NOMO-1 treated with dmso at 0.1 percent for 144 hours (cell line): Measurements from ENCODE around the gene ZNF22.
A peak's percentile ranks its signal among the peaks of the same experiment; 100 is the strongest.

Source experiments
- DNase-seq: peaks from one replicate; lab custom pipeline; 2025; ENCODE audit not compliant: unreplicated experiment; lab: John Stamatoyannopoulos, UW

Gene ZNF22

DNA sequence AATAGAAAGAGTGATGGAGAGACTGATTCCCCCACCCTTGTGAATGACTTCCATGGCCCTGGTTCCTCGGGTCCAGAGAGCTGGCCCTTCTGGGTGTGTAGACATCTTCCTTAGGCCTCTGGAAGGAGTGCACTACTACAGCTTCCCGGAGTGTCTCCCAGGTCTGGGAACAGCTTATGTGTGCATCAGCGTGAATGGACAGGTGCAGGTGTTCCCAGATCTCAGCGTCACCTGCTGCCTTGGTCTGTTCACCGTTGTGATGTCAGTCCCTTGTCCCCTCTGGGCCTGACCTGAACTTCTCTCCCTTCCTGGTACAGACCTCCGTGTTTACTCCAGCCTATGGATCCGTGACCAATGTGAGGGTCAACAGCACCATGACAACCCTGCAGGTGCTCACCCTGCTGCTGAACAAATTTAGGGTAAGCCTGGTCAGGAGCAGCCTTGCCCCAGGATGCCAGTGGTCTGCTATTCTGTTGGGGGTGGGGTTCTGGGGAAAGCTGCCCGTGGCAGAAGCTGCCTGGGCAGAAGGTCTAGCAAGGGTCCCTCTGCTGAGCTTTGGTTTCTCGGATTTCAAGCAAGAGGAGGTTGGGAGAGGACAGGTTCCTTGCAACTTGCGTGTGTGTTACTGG lies 11.7 kb upstream of the ZNF22 start:
- no peak for DNase-seq

DNA sequence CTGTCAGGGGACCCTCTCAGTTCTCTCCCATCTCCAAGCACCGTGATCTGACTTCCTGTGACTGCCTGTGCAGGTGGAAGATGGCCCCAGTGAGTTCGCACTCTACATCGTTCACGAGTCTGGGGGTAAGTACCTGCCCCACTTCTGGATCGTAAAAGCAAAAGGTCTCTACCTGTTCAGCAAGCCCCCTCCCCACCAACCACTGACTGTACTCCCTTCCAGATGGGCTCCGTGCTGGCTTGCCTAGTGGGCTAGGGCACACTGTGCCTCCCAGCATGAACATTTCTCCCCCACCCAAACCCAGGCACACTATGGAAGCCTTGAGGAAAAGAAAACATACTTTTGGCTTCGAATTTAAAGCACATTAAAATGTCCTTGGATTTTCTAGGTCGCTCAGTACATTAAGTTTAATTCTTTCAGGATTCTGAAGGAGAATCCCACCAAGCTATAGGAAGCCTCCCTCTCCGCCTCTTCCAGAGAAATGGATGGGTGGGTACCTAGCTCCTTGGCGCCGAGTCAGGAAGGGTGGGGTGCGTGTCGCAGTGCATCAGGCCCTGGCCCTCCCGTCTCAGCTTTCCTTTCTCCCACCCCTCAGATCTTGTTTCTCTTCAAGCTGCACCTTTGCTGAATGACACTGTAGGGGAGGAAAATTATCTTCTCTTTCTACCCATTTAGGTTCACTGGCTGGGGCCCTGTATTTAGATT lies 11.0 kb upstream of the ZNF22 start:
- no peak for DNase-seq

DNA sequence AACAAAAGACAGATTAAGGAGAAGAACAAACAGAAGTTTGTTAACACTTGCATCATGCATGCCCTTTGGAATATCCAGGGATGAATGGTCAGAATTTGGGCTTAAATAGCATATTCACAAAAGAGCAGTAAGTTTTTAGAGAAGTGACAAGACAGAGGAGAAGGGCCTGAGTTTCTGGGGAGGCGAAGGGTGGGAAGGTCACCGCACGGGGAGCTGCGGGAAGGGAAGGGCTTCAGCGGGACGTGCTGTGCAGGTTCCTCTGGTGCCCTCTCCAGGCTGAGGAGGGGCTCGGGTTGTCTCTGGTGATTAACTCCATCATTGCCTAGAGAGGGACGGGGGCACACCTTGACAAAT lies 10.4 kb upstream of the ZNF22 start:
- no peak for DNase-seq

DNA sequence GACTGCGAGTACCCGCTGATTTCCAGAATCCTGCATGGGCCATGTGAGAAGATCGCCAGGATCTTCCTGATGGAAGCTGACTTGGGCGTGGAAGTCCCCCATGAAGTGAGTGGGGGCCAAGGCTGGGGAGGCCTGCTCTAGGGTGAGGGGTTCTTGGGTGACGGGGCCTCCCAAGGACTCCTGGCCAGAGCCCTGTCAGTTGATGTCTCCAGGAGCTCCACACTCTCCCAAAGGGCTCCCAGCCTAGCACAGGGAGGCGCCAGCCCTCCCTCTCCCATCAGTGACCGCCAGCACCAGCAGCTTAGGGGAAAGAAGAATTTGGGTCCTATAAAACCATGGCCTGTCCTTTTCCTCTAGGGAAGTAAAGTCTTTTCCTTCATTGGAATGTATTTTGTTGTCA lies 9.8 kb upstream of the ZNF22 start:
- no peak for DNase-seq

DNA sequence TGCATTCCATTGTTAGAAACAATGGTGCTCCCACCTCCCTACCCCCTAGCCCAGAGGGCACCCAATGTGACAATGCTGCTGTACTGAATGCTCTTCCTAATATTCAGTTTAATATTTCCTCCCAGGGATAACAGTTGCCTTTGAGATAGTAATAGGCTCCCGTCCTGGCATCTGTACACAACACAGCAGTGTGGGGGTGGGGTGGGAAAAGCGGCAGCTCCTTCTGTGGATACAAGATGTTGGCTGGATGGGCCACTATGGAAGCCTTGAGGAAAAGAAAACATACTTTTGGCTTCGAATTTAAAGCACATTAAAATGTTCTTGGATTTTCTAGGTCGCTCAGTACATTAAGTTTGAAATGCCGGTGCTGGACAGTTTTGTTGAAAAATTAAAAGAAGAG lies 9.2 kb upstream of the ZNF22 start:
- DNase-seq, result no peak

DNA sequence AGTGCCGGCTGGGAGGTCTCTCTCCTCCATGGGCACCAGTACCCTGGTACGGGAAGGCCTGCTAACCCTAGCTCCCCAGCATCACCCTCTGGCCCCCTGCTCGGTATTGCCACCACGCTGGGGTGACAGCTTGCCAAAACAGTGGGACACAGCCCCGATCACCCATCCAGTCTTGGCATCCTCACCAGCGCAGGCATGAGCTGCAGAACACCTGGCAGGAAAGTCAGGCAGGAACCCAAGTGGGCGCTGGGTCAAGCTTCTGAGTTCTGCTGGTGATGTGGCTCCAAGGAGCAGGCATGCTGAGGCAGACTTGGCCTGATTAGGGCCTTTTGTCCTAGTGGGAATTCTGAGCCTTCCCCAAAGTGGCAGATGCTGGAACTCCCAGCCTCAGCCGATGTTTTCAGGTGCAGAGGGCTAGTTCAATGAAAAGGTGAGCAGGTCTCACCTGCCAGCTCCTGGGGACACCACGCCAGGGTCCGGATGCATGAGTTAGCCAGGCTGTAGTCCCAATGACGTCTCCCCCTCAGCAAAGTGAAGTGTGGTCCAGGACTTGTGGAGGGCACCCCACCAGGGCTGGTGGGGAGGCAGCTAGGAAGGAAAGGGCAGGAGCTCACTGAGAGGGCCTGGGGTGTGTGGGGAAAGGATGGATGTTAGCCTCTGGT lies 8.5 kb upstream of the ZNF22 start:
- DNase-seq, result no peak

DNA sequence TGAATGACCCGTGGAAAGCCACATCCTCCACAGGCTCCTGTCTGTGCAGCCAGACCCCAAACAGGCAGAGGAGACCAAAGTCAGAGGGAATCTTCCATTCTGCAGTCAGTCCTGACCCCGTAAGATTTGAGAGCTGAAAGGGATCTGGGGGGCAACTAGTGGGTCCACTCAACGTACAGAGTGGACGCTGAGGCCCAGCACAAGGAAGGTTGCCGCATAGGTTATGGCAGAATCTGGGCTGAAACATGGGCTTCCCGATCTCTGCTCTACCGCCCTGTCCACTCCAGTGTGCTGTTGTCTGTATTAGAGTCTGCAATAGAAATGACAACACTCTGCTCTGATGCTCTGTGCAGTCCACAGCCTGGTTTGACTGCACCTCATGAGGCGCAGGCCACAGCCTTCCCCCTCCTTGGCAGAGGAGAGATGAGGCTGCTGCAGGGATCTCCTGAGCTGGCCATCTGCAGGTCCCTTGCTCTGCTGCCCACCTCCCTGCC lies 7.9 kb upstream of the ZNF22 start:
- DNase-seq, result no peak

DNA sequence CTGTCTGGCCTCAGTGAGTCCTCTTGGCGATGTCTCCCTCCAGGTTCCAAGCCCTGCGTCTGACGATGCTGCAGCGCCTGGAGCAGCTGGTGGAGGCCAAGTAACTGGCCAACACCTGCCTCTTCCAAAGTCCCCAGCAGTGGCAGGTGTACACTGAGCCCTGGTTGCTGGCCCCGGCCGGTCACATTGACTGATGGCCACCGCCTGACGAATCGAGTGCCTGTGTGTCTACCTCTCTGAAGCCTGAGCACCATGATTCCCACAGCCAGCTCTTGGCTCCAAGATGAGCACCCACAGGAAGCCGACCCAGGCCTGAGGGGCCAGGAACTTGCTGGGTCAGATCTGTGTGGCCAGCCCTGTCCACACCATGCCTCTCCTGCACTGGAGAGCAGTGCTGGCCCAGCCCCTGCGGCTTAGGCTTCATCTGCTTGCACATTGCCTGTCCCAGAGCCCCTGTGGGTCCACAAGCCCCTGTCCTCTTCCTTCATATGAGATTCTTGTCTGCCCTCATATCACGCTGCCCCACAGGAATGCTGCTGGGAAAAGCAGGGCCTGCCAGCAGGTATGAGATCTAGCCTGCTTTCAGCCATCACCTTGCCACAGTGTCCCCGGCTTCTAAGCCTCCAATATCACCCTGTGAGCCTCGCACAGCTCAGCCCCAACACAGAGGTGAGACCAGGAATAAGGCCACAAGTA lies 7.3 kb upstream of the ZNF22 start:
- DNase-seq, result no peak

DNA sequence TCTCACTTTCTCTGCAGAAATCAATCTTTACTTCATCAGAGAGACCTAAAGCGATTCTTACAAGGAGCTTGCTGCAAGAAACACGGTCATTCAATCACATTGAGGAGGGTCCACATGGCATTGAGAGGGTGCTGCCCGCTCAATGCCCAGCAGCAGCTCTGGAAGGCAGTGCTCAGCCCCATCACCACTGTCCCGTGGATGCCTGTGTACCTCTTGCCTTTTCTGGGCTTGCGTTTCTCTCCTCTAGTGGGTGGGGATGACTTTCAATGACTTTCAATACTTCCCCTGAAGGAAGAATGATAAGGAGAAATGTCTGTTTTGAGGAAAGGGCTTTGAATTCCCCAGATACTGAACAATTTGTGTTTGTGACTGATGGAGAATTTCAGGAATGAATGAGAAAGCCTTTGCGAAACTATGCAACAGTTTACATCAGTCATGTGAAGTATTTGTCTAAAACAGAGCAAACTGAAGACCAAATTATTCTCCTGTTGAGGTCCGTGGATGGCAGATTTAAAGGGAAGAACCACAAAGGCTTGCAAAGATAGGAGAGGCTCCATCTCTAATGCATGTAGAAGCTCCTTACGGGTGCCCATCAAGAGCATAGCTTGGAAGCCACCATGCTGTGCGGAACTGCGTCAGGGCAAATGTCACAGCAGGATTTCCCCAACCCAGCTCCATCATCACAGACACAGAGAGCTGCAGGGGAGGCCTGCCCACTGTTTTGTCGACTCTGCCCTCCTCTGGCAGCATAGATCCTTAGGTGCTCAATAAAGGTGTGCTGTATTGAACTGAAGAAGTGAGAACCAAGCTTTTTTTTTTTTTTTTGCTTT lies 6.6 kb upstream of the ZNF22 start:
- DNase-seq, result no peak

DNA sequence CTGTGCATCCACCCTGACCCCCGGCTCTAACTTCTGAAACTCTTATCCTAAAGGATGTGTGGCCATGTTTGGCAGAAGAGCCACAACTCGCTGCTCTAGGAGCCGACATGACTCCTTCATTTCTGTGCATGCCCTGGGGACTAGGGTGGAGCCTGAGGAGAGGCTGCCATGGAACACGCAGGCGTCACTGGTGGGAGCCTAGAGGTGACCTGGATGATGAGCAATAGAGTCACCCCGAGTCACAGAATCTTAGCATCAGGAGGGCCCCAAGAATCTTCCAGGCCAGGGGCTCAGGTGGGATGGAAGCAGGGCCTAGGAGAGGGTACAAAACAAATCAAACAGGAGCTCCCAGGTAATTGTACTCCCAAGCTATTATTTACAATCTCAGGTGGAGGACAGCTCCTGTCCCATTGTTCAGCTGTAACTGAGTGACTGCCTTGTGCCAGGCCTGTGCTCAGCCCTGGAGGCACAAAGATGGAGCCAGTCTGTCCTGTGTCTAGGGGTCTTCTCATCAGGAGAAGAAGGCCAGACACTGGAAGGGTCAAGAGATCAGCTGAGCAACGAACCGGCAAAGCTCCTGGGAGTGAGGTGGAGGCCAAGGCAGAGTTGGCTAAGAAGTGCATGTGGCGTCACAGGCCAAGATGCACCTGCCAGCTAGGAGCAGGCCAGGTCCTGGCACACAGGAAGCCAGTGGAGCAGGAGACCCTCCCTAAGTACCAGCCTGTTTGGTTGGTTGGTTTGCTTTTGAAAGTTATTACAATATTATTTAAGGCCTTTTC lies 5.8 kb upstream of the ZNF22 start:
- DNase-seq, result no peak

DNA sequence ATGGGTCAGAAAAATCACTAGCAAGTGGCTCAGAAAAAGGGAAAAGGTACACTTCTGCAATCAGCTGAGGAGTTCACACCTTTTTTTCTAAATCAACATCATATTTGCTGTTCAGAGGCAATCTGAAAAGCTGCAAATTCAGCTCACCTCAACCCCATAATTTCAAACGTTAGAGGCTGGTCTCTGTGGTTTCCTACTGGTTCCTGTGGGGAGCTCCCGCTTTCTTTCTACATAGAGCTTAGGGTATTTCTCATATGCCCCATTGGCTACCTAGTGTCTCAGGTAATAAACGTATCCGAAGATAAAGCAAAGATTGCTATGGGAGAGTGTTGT lies 5.2 kb upstream of the ZNF22 start:
- no peak for DNase-seq

DNA sequence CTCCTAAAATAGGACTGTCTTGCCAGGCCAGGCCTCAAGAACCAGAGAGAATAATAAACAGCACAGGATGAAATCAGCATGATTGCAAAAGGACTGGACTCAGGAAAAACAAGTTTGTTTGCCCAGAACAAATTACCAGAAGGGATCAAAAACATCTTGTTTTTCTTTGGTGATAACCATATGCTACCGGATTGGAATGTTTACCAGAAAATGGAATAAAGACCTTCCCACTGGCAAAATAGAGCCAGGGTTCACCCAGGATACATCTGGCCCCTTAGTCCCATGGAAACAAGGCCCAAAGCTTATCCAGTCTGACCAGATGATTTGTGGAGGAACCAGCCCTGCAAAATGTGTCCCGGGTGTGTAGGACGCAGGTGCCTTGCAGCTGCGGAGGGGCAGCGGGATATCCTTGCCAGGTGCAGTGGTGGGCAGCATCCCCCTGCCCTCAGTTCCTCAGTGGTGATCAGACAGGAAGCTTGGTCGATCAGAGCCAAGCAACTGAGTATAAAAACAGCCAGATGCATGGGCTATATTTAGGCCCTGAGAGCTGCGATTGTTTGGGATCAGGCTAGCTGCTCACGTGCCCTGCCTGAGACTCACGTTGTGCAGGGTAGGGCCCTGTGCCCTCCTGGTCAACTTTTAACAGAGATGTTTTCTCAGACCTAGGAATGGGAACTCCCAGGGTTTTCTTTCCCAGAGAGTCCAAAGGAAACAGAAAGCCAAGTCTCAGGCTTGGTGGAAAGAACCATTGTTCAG lies 4.6 kb upstream of the ZNF22 start:
- no peak for DNase-seq

DNA sequence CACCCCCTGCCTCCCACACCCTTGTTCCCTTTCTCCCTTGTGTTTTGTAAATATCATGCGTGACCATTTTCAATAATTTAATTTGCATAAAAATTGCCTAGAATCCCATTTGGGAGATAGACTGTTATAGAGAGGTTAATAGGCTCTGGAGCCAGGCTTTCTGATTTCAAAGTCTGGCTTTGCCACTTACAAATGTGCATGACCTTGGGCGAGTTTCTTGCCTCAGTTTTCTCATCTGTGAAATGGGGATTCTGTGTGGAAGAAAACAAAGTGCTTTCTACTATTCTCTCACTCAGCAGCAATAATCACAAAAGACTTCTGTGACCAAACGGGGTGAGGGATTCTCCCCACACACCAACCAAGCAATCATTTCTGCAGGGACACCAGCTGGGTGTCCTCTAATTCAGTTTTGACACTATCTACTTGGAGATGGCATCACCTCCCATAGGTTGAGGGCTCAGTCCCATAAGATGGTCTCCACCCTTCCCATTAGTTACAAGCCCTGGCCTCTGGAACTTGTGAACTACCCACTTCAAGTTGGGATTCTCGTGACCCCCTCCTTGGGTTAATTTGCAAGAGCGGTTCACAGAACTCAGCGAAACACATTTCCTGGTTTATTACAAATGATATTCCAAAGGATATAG lies 3.5 kb upstream of the ZNF22 start:
- no peak for DNase-seq

DNA sequence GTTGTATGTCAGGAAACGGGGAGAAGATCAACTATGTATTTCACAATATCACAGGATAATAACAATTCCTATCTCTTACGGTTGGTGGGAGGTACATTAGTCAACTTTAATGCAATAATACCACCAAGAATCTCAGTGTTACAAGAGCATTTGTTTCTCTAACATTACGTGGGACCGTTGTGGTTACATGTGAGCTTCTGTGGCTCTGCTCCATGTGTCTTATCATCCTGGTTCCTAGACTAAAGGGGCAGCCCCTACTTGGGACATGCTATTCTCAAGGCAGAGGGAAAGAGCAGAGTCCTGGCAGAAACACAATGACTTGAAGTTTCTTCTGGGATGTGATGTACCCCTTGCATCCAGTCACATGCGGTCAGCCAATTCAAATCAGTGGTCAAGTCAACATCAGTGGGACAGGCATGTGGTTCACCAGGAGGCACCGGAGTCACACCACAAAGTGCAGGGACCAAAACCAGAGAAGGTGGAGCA lies 2.5 kb upstream of the ZNF22 start:
- DNase-seq, result no peak

DNA sequence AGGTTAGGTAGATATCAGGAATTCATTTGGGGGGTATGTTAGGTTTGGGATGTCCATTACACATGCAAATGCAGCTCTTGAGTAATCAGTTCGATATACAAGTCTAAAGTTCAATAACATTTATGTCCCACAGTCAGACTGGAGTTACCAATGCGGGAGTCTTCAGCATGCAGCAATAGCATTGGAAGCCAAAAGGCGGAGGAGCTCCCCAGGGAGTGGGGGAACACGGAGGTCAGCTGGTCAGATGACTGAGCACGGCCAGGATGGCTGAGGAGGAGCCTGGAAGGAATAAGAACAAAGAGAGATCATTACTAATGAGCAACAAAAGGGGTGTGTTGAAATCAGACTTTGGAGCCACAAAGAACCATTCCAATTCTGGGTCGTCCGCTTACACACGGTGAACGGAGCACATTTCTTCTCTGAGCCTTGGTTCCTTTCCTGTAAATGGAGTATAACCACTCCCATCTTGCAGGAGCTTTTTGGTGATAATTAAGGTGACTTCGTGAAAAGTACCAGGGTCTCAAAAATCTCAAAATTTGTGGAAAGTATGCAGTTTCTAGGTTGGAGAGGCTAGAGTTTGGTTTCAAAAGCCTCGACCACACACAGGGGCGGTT lies 478 bp upstream of the ZNF22 start:
- DNase-seq, result no peak

DNA sequence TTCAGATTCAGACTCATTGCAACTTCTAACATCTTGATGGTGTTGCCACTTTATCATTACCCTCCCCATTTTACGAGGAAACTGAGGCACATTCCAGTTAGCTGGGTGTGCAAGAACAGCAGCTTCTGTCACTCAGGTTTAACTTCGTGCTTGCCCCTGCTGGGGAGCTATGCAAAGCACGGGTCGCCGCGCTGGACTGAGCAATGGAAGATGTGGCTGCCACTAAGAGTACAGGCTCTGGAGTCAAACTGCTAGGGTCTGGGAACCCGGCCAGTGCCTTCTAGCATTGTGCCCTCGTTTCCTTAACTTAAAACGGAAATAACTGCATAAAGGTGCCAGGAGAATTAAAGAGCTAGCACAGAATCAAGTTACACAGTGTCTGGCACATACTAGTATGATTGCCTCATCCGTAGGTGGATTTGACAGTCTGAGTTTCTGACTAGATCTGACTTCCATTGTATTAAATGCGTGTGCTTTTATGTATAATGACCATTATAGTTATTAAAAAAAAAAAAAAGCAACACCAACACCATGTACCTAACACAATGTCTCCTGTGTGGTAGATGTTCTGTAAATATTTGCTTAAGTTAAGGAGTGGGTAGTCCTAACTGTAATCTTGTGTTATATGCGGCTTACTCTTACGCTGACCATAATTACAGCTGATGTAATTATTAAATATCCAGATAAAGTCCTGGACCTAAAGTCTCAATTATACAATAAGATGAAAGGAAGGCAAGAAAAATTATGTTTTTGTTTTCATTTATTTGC lies 842 bp downstream of the ZNF22 start:
- DNase-seq, result peak; percentile 54

DNA sequence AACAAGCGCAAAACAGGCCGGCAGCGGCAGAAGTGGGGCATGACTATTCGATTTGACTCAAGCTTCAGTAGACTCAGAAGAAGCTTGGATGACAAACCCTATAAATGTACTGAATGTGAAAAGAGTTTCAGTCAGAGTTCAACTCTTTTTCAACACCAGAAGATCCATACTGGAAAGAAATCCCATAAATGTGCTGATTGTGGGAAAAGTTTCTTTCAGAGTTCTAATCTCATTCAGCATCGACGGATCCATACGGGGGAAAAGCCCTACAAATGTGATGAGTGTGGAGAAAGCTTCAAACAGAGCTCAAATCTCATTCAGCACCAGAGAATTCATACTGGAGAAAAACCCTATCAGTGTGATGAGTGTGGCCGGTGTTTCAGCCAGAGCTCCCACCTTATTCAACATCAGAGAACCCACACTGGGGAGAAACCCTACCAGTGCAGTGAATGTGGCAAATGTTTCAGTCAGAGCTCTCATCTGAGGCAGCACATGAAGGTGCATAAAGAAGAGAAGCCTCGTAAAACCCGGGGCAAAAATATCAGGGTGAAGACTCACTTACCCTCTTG lies 2.8 kb downstream of the ZNF22 start:
- DNase-seq, result no peak
